H1 (cell line): ENCODE measurements around the gene EWSR1. TPM values are rescaled to one million over a fixed set of nuclear protein-coding genes. Genes with fewer than 3 reads are reported as not detected.

Source experiments
- TCF12 ChIP-seq: IDR thresholded peaks from 2 replicates; pipeline ENCODE4 v1.6.1; 2011; ENCODE audit warnings: low read depth, mild to moderate bottlenecking, low read length
- polyA plus RNA-seq, 7 experiments: library from polyadenylated mRNA; depleted of rRNA in 3 of 7; stranded (reverse) in 5 of 7; unstranded in 2 of 7; fragments of >200 nt in 5 of 7; fragments of 200-250 nt in 2 of 7; gene quantifications; 1 replicate in 5 of 7; 2 replicates in 1 of 7; 4 replicates in 1 of 7; pipeline versions ENCODE4 v1.2.1 to v1.2.3, GENCODE V29; 2011 to 2013; ENCODE audit warnings: missing spikeins in 2 of 7, mixed read lengths in 2 of 7
- total RNA-seq: library from RNA; stranded (reverse); fragmentation: NEBNext Ultra II Directional; extraction: Animal tissue kit (Norgen Biotek cat#: 25700); gene quantifications from 2 replicates; pipeline ENCODE4 v1.2.1, GENCODE V29; 2021
- TF ChIP-seq, protein P1 (sequence below), 3 experiments: IDR thresholded peaks; 1 replicate in 2 of 3; 2 replicates in 1 of 3; pipeline versions ENCODE4 v1.5.1 to v1.6.1; 2011; ENCODE audit warnings: low read length in 3 of 3, mild to moderate bottlenecking in 3 of 3, inconsistent platforms in 2 of 3, low read depth in 1 of 3, moderate library complexity in 1 of 3; ENCODE audit not compliant: insufficient read depth in 1 of 3; ENCODE audit errors: control extremely low read depth in 1 of 3

The EWSR1 gene
- total and polyA plus RNA-seq, 2 of the 8 experiments (the other 6 are each of a cell fraction or from before 2014, with no cell fraction given) = 387 to 930 TPM

DNA sequence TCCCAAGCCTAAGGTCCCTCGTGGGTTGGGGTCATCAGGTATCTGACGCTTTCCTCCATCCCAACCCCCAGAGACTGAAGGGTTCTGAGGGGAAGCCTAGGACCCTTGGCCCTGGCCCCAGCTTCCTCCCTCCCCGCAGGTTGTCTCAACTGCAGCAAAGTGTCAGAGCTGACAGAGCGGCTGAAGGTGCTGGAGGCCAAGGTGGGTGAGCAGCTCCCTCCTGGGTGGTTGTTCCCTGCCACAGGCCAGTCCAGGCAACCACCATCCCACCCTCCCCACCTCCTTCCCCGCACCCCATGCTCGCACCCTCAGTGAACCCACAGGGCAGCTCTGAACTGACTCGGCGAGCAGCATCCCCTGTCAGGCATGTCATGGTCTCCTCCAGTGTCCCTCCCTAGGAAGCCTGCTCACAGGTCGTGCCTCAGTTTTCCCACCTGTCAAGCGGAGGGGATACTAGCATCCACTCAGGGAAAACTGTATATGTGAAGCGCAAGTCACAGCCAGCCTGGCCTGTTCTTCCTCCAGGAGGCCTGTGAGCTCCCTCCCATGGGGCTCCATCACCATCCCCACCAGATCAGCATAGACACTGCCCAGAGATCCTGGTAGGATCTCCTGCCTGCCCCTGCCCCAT lies 41.6 kb upstream of the EWSR1 start (continued):
- TF ChIP-seq TCF12 = no peak
- TF ChIP-seq, protein P1, sequence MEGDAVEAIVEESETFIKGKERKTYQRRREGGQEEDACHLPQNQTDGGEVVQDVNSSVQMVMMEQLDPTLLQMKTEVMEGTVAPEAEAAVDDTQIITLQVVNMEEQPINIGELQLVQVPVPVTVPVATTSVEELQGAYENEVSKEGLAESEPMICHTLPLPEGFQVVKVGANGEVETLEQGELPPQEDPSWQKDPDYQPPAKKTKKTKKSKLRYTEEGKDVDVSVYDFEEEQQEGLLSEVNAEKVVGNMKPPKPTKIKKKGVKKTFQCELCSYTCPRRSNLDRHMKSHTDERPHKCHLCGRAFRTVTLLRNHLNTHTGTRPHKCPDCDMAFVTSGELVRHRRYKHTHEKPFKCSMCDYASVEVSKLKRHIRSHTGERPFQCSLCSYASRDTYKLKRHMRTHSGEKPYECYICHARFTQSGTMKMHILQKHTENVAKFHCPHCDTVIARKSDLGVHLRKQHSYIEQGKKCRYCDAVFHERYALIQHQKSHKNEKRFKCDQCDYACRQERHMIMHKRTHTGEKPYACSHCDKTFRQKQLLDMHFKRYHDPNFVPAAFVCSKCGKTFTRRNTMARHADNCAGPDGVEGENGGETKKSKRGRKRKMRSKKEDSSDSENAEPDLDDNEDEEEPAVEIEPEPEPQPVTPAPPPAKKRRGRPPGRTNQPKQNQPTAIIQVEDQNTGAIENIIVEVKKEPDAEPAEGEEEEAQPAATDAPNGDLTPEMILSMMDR (IDR thresholded peaks at IDR 0.05; ENCODE audit: control extremely low read depth in 1 of 3, insufficient read depth in 1 of 3, low read depth in 1 of 3, low read length in 3 of 3) = no peak
- TF ChIP-seq, all 59 proteins: peak for 0
